Subcutaneous adipose tissue (tissue), 4 donors: Measurements from ENCODE around the gene TMEM117. TPM values are rescaled to one million over a fixed set of nuclear protein-coding genes. Genes with fewer than 3 reads are reported as not detected.

ENCODE experiments used
- total RNA-seq, 4 donors: library from RNA; depleted of rRNA; stranded (reverse); fragments of >200 nt; gene quantifications; one replicate each; pipeline ENCODE4 v1.1.0, GENCODE V29; 2016
- TF ChIP-seq, protein P1 (sequence below): fragments of 450-650 bp; IDR thresholded peaks from one replicate; pipeline ENCODE4 v1.5.1; 2016; ENCODE audit warnings: low read depth, mild to moderate bottlenecking, control low read depth, antibody characterized with exemption, moderate library complexity

Gene TMEM117
- total RNA-seq, 4 donors from 2014 or later: 3.8 to 9.1 (median 7.6) TPM

DNA sequence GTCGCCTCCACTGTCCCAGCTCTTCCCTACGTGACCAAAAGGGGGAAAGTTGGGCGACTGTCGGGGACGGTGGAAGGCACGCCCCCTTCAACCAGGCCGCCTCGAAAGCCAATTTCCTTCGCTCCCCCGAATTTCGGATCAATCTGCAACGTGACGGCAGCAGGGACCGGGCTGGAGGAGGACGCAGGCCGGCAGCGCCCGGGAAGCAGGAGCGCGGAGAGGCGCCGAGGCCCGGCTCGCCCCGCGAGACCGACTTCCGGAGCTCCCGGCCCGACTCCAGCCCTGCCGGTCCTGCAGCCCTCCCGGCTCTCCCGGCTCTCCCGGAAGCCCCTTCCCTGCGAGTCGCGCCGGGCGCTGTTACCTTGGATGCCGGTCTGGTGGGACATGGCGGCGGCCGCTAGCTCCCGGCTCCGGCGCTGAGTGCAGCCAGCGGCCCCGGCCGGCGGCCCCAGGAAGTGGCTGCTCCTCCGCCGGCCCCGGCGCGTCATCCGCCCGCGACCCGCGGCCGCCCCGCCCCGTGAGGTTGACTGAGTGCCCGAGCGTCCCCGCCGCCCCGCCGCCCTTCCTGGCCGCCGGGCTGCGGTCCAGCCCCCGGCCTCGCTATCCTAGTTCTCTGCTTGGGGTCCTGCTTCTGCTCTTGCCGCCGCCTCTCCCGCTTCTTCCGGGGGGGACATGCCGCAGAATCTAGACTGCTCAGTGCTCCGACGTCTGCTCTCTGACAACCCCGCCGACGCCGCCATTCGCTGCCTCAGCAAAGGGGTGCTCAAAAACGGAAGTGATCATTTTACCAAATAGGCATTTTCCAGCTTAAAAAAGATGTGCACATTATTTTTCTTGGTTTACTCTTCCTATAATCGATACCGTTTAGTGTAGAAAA, 29.8 kb upstream of the TMEM117 start, which contains the start of gene TWF1:
TWF1 (minus strand) TSS at position 458 of the 877 bp plus-strand sequence; CDS start at position 386, 72 bp downstream.
- TF ChIP-seq, protein P1, sequence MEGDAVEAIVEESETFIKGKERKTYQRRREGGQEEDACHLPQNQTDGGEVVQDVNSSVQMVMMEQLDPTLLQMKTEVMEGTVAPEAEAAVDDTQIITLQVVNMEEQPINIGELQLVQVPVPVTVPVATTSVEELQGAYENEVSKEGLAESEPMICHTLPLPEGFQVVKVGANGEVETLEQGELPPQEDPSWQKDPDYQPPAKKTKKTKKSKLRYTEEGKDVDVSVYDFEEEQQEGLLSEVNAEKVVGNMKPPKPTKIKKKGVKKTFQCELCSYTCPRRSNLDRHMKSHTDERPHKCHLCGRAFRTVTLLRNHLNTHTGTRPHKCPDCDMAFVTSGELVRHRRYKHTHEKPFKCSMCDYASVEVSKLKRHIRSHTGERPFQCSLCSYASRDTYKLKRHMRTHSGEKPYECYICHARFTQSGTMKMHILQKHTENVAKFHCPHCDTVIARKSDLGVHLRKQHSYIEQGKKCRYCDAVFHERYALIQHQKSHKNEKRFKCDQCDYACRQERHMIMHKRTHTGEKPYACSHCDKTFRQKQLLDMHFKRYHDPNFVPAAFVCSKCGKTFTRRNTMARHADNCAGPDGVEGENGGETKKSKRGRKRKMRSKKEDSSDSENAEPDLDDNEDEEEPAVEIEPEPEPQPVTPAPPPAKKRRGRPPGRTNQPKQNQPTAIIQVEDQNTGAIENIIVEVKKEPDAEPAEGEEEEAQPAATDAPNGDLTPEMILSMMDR: no peak

DNA sequence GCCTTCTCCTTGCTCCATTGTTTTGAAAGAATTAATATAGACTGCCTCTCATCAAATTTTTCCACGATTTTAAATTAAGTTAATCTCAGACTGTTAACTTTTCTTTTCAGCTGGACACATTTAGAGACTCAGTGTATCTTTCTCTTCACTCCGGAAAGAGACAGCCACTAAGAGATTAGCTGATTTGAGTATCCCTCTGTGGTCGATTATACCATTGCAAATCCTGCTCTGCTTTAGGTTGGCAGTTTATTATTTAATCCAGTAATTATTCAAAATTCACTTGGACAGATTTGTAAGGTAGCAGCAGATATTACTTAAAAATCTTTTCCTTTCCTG, 29.2 kb upstream of the TMEM117 start:
- TF ChIP-seq, protein P1: no peak

DNA sequence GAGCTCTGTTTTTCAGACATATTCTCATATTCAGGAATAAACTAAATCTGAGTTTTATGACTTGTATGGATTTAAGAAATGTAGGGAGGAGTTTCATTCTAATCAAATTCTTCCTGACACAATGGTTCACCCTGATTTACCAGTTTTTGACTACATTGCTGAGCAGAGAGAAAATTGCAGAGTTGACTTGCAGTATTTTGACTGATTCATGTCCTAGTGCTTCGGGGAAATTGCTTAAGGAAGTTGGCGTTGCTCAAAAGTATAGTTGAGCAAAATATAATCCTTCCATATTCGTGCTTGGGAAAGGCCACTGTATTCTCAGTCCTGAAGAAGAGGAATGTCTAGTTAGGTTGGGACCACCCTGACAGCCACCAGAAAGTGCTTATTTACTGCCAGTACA, 28.5 kb upstream of the TMEM117 start:
- TF ChIP-seq, protein P1: no peak

DNA sequence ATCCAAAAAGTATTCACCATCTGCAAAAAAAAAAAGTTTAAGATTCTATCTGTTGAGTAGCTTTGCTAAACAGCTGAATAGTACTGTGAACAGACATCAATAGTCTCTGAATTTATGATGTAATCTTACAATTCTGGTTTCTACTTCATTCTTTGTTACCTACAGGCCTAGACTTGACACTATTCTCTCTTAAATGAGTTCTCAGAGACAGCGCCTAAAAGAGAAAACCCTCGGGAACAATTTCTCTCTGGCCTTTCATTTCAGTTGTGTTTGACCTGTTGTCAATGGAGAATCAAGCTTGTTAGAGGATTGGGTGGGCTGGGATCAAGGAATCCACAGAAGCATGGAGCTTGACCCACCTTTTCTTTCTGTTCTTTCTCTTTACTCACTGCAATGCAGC, 23.8 kb upstream of the TMEM117 start:
- TF ChIP-seq, protein P1: no peak

DNA sequence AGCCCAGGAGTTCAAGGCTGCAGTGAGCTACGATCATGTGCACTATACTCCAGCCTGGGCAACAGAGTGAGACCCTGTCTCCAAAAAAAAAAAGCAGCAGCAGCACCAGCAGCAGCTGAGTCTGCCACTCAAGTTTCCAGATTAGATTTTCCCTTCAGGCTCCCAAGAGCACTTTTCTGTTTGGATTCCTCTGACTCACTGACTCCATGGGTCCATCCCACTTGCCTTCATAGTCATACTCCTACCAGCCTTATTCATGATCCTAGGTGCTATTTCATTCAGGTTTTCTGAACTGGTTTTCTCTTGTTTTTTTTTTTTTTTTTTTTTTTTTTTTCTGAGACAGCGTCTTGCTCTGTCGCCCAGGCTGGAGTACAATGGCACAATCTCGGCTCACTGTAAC, 23.0 kb upstream of the TMEM117 start:
- TF ChIP-seq, protein P1: no peak

DNA sequence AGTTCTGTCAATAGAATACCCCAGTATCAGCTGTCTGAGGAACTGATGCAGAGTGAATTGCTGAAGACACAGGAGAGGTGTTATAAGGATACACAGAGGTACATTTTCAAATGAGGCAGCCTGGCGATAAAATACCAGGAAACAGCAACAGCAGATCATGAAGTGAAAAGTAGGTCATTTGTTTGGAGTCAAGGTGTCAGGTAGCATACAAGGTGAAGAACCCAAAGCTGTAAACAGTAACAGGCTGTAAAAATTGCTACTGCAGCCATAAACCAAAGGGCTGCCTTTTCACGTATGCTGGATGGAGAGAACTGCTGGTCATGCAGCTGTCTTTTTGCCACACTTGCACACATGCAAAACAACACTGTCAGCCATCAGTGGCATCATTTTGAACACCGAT, 20.5 kb upstream of the TMEM117 start:
- TF ChIP-seq, protein P1: no peak

DNA sequence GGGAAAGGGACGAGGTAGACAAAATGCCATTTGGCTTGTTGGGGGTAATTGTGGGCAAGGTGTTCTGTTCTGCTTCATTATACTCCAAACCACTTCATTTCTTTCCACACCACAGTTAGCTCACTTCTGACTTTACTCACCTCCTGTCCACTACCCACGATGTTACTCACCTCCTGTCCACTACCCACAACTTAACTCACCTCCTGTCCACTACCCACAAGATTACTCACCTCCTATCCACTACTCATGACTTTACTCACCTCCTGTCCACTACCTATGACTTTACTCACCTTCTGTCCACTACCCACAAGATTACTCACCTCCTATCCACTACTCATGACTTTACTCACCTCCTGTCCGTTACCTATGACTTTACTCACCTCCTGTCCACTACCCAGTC, 19.7 kb upstream of the TMEM117 start:
- TF ChIP-seq, protein P1: no peak
